Spinal cord (tissue), 10 donors: Measurements from ENCODE around the gene NDP. TPM values are rescaled to one million over a fixed set of nuclear protein-coding genes. Genes with fewer than 3 reads are reported as not detected.

Experiments
- DNase-seq, 6 donors: peaks; one replicate each; pipeline versions ENCODE4 v3.0.0 to v3.0.0-alpha.2; 2013 to 2015; ENCODE audit warnings: low spot score in 6 of 6, low read depth in 4 of 6
- H3K27ac ChIP-seq: one replicate; pipeline ENCODE4 v1.5.1; 2013; ENCODE audit warnings: low read depth, low read length, control low read depth
- H3K27me3 ChIP-seq: one replicate; pipeline ENCODE4 v1.6.1; 2013; ENCODE audit warnings: low read length; ENCODE audit not compliant: control insufficient read depth, insufficient read depth
- H3K36me3 ChIP-seq: one replicate; pipeline ENCODE4 v1.6.1; 2013; ENCODE audit warnings: low read length; ENCODE audit not compliant: control insufficient read depth, insufficient read depth
- H3K4me1 ChIP-seq: one replicate; pipeline ENCODE4 v1.6.1; 2013; ENCODE audit warnings: low read length; ENCODE audit not compliant: control insufficient read depth, insufficient read depth
- H3K4me3 ChIP-seq: one replicate; pipeline ENCODE4 v1.5.1; 2013; ENCODE audit warnings: low read depth, low read length, control low read depth
- H3K9me3 ChIP-seq: one replicate; pipeline ENCODE4 v1.6.1; 2013; ENCODE audit warnings: low read length; ENCODE audit not compliant: control insufficient read depth, insufficient read depth
- WGBS: methylation state at CpG from one replicate; pipeline ENCODE4 v1.1.5; 2013; ENCODE audit warnings: missing lambda C conversion rate; ENCODE audit not compliant: insufficient coverage; 5-methylcytosine and 5-hydroxymethylcytosine counted together
- polyA plus RNA-seq, 2 donors: library from polyadenylated mRNA; unstranded; fragments of 120-200 nt; gene quantifications; one replicate each; pipeline ENCODE4 v1.2.1, GENCODE V29; 2013; ENCODE audit not compliant: insufficient read length in 2 of 2
- total RNA-seq, 2 donors: library from RNA; depleted of rRNA in 1 of 2; stranded (reverse); fragments of 120-200 nt in 1 of 2; fragments of >200 nt in 1 of 2; gene quantifications; one replicate each; pipeline versions ENCODE4 v1.2.3 to v1.2.4, GENCODE V29; 2013 to 2014
- donor health status: healthy.

The NDP gene
- total and polyA plus RNA-seq, 4 donors = 6.5 to 17.6 (median 13.9) TPM

DNA sequence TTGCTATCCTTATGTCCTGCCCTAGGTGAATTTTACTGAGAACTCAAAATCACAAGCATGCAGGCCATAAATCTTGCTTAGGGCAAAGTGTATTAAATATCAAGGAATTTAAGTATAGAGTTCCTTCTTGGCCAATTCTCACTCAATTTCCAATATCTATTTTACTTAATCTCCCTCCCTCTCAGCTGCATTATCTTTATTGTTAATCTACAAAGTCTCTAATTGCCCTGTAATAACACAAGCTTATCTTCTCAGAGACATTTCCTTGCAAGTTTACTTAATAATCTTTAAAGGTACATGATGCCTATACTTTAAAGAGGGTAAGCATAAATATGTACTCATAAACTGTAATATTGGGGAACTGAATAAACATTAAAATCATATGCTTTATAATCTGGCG, 64.0 kb downstream of the NDP start:
- Histone ChIP-seq H3K4me3 (no peak overlapping the region), H3K9me3 (no peaks in the 10 kb centered on the region), H3K4me1 (no peaks in the 10 kb centered on the region), H3K36me3 (no peaks in the 10 kb centered on the region), H3K27ac (no peak overlapping the region), H3K27me3 (no peaks in the 10 kb centered on the region)
- no CpG with 5 or more reads among the region's 1 CpG for WGBS
- DNase-seq = no peak

DNA sequence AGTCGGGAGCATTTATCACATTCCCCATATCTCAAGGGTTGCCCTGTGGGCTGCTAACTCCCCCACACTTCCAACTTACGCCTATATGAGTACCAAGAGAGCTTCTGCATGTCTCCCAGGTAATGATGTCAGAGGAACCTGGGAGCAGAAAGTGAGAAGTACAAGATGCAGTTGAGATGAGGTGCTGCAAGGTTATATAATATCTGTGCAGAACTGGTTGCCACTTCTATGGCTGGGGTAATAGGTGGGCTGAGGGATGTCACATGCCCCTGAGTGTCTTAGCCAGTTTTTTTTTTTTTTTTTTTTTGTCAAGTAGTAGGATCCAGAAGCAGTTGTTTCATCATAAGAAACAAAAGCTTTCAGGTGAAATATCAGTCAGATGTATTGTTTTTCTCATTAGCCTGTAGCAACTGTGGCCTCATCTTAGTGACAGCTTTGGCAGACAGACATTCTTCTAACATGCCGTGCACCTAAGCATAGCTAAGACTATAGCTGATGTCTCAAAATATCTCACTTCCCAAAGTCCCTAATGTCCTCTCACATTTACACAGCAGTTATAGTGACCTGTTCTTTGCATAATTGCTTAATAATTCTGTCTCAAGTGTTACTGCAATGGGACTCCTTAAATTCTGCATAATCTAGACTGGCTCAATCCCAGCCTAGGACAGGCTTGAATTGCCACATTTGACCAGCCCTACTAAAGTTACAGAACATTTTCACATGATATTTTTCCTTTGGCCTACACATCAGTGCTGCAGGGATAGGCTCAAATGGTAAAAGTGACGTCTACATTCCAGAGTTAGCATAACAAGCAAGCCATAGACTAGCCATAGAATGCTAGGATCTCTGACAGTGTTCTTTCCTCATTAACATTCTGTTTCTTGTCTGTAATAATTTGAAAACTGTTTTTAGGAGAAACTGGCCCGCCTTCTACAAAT, 73.0 kb downstream of the NDP start:
- Histone ChIP-seq H3K4me3 (no peak overlapping the region), H3K27ac (no peak overlapping the region), H3K36me3 (no peaks in the 10 kb centered on the region), H3K27me3 (peaks cover 6% of the 10 kb centered on the region), H3K9me3 (no peaks in the 10 kb centered on the region), H3K4me1 (no peaks in the 10 kb centered on the region)
- no peak for DNase-seq
- 88% methylated on average over 1 of the region's 5 CpGs for WGBS

Other genes starting within 250 kb of the NDP start
- 10 to 100 TPM in 1 of 2 donors, 1 to 10 TPM in 1; 5.6 to 20.0 TPM for gene MAOB, start 90.9 kb downstream of the NDP start, total RNA-seq
- gene MAOB, start 90.9 kb downstream of the NDP start, polyA plus RNA-seq = 10 to 100 TPM; 25.8 to 29.3 TPM